Measurements from ENCODE around the gene CAMK1D.

The CAMK1D gene

DNA sequence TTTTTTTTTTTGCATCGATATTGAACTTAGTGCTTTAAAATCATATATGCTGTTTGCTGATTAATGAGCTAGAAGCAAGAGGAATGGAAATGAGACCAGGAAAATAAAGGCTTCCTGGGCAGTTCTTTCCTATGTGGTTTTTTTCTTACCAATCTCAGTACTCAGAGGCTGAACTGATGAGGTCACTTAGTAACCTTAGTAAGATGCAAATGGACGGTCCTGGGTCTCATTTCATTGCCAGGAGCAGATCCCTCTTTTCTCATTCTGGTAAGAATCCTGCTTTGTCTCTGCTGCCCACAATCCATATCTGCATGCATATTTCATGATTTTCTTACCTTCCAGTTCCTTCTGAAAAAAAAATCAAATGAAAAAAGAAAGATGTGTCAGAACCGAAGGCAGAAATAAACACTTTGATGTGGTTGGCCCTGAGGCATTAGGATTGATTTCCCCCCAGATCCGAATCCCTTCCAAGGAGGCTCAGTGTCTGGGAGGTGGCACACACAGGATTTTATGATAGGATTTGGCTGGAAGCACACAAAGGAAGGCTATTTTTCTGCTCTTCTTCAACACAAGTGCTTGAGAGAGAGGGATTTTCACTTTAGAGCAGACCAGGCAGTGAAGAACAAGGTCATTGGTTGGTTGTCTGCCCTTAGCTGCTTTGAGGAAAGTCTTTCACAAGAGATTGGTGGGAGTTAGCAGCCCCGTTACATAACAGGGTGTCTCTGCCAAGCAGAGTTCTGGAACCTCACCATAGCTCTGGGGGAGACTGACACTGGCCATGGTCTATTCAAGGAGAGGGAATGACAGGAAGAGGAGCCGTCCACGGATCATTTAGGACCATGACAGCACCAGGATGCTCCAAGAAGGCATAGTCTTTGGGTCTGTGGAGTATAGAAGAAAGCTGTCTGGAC is 150.0 kb downstream of the CAMK1D start:
- no peak for DNase-seq (ENCODE audit: low read depth in 2 of 2)

DNA sequence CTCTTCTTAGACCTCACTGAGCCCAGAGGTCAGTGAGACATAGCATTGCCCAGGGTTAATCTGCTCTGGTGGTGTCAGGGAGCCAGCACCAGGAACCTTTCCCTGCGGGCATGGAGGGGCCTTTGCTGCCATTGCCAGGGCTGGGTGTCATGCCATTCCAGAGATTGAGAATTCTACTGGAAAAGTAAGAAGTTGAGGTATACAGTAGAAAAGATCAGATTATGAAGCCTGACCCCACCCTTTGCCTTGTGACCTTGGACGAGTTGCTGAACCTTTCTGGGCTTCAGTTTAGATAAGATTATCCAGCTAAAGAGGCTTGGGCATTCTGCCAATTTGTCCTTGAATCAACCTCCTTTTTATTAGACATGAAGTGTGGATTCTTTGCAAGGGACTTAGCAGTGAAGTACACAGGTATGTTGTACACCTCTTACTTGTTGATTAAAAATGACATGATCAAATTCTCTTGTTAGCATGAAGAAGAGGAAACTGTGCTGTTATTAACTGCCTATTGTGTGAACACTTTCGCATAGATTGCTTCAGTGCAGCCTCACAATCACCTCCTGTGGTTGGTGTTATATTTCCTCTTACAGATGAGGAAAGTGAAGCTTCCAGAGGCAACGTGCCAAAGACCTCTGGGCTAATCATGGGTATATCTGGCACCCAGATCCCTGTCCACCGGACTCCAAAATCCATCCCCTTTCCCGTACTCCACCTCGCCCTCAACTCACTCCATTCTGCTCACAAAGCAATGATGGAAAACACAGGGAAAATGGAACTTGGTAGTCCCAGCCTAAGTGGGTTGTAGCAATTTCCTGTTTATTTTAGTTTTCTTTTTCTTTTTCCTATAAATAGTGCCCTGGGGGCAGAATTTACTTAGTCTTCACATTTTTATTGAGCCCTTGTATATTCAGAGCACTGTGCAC is 151.3 kb downstream of the CAMK1D start:
- DNase-seq (ENCODE audit: low read depth in 2 of 2): no peak

DNA sequence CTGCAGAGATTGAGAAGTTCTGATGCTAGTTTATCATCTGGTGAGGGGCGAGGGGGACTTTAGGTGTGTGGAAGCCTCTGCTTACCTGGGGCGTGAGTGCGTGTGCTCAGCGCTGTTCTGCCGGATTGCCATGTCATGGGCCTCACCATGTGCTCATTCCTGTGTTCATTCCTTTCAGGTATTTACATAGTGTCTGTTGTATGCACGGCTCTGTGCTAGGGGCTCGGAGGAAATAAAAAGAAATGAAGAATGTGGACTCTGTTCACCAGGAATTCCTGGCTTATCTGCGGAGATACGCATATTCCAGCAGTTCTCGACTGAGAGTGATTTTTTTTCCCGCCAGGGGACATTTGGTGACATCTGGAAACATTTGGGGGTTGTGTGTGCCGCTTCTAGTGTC is 152.0 kb downstream of the CAMK1D start:
- DNase-seq (ENCODE audit: low read depth in 2 of 2): no peak

DNA sequence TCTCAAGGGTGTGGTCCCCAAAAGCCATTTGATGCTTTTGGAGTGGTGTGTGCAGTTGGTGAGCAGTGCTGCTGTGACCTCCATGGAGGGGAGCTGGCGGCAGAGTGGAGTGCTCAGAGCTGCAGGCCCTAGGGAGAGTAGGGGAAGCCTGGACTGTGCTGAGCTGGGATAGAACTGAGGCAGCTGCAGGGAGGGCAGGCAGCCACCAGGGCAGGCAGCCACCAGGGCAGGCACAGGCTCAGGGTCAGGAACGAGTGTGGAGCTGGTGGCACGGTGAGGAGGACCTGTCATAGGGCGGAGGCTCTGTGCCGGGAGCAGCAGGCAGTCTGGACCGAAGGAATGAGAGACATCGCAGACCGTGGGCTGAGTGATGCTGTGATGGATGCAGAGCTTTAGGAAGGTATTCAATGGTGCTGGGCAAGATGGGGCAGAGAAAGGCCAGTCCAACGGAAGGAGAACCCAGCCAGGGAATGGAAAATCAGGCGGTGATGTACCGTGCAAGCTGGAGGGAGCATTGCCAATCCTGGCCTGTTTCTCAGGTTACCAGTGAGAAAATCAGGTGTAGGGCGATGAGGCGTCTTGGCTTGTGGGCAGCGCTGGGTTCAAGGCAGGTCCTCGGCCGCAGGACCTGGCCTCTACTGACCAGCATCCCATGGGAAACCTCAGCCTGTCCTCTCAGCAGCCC is 152.6 kb downstream of the CAMK1D start:
- no peak for DNase-seq (ENCODE audit: low read depth in 2 of 2)

DNA sequence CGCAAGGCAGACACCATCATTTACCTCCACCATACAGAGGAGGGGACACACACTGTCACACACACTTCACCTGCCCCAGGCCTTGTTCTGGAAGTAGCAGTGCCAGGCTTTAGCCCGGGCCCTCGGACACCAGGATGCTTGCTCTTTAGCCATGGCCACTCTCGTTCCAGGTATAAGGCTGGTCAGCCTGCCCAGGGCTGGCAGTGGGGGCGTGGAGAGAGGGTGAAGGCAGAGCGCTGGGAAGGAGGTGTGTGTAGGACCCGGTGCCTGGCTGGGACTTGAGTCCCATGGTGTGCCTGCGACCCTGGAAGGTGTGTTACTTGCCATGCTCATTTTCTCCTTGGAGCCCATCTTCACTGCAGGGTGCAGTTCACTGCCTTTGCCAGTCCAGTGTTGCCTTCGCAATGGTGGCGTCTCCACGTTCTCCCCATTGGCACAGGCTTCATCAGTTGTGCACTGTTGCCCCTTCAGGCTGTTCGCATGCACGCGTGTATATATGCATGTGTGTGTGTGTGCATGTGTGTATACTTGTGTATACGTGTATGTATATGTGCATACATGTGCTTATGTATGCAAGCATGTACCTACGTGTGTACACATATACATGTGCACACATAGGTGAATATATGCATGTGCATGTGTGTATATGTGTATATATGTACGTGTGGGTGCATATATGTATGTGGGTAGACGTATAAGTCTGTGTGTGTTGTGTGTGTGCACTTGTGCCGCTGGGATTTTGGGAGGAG is 153.4 kb downstream of the CAMK1D start:
- DNase-seq (ENCODE audit: low read depth in 2 of 2): no peak

DNA sequence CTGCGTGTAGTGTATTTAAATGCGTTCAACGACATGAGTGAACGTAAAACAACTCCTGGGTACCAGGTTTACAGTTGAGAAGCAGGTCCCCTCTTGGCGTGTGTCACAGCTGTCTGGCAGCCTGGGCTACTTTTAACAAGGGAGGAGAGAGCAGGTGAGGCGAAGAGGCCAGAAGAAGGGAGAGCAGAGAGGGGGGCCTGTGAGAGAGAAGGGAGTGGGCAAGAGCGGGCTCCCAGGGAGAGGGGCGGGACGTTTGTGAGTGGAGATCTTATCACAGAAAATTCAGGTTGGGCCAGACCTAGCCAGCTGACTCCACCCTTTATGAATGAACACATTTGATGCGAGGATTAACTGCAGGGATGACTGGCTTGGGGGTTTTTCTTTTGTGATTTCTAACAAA is 154.0 kb downstream of the CAMK1D start:
- DNase-seq (ENCODE audit: low read depth in 2 of 2): no peak

DNA sequence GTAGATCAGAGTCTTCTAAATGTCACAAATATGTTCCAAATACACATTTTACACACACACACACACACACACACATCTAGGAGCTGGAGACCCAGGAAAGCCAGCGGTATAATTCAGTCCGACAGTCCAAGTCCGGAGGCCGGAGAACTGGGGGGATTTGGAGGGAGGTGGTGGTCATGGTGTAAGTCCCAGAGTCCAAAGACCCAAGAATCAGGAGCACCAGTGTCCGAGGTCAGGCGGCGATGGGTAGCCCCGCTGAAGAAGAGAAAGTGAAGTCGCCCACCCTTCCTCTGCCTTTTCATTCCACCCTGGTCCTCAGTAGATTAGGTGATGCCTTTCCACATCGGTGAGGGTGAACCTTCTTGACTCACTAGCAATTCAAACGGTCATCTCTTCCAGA is 154.8 kb downstream of the CAMK1D start:
- DNase-seq (ENCODE audit: low read depth in 2 of 2): no peak

DNA sequence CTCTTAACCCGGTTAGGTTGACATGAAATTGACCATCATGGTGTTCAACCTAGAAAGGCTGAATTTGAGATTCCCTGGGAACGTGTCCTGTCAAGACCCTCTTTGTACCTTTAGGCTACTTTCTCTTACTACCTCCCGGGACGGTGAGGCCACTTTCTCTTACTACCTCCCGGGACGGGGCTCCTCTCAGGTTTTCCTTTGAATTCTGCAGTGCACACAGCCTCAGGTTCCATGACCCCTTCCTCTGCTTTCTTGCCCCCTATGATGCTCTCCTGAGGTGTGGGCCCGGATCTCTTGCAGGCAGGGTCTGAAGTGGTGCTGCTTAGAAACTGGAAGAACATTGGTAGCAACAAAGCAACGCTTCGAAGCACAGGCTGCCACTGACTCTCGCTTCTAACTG is 155.3 kb downstream of the CAMK1D start:
- DNase-seq (ENCODE audit: low read depth in 2 of 2): no peak

DNA sequence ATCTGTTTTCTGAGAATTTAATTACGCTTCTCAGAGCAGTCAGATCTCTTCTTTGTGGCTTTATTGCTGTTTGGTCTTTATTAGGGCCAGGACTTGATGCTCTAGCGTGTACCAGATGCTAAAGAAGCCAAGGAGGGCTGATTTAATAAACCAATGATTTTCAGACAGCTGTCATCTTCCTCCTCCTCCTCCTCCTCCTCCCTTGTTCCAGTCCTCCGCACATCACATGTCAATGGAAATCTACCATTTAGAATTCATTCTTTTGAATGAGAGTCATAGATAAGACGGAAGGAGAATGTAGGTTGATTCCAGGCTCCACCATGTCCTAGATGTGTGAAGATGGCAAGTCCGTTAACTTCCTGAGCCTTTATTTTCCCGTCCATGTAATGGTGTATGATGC is 156.3 kb downstream of the CAMK1D start:
- no peak for DNase-seq (ENCODE audit: low read depth in 2 of 2)

DNA sequence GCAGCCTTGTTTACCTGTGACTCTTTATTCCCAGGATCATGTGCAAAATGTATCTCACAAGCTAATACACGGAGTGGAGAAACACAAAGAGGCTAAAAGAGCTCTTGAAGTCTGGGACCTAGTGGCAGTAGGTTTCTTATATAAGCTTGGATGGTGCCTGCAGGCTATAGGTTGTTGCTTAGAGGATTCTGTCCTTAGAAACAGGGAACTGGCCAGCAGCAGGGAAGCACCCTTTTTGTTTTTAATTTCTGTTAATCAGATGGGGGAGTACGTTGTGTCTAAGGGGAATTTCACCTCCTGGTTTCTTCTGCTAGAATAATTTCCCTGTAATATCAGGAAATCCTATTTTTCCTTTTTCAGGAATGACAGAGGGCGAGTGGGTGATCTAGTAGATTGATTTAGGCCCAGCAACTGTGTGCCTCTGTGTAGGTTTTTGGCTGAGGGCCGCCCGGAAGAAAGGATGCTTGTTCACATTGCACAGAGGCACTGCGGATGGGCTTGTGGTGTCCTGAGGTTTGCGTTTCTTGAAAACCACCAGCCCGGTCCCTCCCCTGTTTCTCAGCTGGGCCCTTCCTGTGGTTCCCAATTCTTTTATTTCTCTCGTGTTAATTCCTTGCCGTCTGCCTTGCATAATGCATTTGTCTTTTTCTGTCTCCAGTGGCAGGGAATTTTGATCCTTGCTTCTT is 158.0 kb downstream of the CAMK1D start:
- no peak for DNase-seq (ENCODE audit: low read depth in 2 of 2)

DNA sequence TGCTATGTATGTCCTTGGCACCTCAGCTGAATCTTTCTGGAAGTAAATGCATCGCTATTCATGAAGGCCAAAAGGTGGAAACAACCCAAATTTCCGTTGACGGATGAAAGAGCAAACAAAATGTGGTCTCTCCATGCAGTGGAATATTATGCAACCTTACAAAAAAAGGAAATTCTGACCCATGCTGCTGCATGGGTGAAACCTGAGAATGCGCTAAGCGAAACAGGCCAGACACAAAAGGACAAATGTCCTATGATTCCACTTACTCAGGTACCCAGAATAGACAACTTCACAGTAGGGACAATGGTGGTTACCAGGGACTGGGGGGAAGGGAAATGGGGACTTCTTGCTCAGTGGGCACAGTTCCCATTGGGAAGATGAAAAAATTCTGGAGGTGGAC is 158.8 kb downstream of the CAMK1D start:
- DNase-seq (ENCODE audit: low read depth in 2 of 2): no peak

DNA sequence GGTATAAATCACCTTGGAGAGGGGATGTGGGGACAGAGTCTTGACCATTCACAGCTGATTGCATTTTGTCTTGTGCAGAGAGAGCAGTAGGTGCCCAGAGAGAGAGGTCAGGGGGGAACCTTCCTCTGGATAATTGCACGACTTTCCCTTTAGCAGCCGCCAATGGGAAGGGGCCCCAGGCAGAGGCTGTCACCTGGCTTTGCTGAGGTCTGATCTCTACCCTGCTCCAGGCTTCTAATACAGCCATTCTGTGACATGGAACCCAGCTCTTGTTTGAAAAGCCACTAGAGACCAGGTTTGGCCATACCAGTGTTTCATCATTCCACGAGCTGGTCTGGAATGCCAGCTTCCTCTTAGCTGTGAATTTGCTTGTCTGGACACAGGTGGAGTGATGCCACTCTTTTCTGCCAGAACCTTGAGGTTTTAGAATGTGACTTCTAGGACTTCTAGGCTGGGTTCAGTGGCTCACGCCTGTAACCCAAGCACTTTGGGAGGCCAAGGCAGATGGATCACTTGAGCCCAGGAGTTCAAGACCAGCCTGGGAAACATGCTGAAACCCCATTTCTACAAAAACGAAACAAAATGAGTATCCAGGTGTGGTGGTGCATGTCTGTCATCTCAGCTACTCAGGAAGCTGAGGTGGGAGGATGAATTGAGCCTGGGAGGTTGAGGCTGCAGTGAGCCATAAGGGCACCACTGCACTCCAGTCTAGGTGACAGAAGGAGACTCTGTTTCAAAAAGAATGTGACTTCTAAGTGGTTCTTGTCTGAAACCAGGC is 159.9 kb downstream of the CAMK1D start:
- DNase-seq (ENCODE audit: low read depth in 2 of 2): no peak

DNA sequence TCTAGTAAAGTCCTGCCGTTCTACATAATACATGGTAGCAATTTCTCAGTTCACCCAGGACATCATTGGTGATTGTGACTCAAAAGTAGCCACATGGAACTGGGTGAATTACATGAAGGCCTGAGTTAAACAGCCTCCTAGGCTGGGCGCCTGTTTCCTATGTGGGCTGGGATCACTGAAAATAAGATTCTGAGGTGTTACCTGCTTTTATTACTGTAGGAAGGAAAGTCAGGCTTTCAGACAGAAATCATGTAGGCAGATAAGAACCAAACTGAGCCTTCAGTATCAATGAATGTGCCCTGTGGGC is 160.4 kb downstream of the CAMK1D start:
- DNase-seq (ENCODE audit: low read depth in 2 of 2): no peak

DNA sequence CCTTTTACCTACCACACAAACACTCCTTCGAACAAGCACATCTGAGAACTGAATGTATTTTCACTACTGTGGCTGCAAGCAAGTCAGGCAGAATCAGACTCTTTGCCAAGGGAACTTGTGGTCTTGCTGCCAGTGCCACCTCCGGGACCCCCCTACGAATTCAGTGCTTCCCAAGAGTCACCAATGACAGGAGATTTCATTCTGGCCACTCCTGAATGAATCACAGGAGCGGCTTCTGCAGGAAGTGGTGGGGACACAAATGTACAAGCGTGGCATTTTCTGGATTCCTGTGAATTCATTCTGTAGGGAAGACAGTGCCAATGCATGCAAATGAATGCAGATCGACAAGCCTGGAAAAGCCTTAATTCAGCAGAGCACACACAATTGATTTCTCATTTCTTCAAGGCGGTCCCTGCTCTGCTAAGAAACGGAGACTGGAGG is 161.2 kb downstream of the CAMK1D start:
- no peak for DNase-seq (ENCODE audit: low read depth in 2 of 2)

DNA sequence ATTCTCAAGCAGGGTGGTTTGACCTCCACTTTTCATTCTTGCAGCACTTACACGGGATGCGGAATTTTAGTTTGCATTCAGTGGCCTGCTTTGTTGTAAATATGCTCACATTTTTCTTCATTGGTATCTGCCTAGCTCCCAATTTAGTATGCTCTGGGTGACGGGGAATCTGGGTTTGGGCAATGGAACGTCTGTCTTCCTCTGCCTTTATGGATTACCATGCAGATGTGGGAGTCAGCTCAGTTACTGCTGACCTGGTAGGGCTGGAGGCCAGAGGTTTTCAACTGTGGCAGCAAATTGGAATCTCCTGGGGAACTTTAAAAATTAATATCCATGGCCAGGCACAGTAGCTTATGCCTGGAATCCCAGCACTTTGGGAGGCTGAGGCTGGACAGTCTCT is 161.6 kb downstream of the CAMK1D start:
- no peak for DNase-seq (ENCODE audit: low read depth in 2 of 2)

DNA sequence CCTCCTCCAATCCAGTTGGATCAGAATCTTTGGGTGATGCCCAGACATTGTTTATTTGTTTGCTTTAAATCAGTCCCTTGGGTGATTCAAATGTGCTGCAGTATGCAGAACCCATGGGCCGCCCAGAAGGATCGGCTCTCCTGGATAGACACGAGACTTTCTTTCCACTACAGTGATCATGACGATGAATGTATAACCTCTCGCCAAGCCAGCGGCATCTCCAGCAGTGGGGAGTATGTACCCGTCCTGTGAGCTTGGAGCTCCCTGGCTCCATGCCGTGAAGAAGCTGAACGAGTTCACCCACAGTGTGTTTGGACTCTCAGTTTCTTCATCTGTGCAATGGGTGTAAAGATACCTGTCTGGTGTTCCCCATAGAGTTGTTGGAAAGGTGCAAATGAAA is 162.3 kb downstream of the CAMK1D start:
- no peak for DNase-seq (ENCODE audit: low read depth in 2 of 2)

DNA sequence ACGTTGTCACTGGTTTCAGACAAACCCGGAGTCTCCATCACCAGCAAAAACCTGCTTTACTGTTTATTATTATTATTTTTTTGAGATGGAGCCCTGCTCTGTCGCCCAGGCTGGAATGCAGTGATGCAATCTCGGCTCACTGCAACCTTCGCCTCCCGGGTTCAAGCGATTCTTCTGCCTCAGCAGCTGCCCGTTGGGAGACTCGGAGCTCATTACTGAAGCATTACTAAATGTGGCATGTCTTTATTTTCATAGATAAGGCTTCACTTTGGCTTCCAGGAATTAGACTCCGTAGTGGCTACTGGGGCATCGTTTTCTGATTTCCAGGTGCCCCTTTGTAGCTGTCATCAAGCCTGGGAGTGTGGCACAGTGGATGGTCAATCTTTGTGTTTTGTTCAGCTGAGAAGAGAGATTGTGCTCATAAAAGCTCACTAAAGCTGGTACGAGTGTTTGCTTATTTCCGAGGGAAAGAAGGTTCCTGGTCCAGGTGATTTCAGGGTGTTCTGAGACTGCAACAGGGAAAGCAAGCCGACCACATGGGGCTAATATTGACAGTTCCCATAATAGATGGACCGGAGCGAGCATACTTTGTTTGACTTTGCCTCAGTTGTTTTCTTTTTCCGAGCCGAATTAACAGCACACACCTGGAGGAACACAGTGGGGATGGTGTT is 163.1 kb downstream of the CAMK1D start:
- DNase-seq (ENCODE audit: low read depth in 2 of 2): no peak

DNA sequence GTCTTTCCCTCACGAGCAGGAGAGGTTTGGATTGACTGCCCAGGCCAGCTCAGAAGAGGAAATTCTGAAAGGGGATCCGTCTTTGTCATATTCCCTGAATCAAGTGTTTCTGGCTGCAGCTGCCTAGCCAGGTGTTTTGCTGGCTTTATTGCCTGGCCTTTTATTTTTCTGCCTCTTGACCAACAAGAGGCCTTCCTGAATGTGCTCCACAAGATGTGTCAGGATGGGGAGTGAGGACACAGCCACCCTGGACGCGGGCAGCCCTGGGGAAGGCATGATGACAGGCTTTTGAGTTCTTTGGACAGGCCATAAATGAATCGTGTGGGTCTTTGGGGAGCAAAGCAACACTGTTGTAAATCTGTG is 163.6 kb downstream of the CAMK1D start:
- no peak for DNase-seq (ENCODE audit: low read depth in 2 of 2)

DNA sequence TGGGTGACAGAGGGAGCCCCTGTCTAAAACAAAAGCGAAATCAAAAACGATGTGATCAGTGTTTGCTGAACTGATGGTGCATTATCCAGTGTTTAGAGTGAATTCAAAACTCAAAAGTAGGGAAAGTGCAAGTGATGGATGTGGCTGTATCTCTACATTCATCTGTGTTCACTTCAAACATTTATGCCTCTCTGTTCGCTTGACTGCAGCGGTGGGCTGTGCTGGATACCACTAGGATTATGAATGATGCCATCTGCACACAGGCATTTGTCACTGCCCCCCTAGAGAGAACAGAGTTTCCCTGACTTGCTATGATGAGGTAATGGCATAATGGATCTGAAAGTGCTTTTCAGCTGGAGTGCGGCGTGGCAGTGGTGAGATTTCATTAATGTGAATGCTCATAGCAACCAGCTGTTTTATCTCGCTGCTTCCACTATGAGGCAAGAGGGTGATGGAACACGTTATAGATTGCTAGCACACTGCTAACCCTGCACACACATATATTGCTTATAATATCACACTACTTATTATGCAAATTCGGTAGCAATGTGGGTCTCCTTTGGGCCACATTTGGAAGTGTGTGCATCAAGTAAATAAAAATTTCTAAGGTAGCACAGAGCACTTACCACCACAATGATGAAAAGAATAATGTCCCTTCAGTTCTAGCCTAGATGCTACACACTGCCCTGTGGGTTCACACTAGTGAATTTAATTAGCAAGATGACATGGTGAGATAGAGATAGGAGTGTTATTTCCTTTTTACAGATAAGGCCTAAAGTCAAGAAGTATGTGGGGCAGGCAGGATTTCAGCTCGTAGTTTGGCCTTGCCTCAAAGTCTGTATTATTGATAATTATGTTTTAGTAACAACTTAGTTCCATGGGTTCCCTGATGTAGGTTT is 164.7 kb downstream of the CAMK1D start:
- no peak for DNase-seq (ENCODE audit: low read depth in 2 of 2)
